Prostate gland (tissue), 2 donors: ENCODE data around the gene USP24. TPM values are rescaled to one million over a fixed set of nuclear protein-coding genes. Genes with fewer than 3 reads are reported as not detected.
"Not testable (repeated sequence)": the region's sequence is repeated elsewhere in the genome, so short reads cannot be mapped to it uniquely, and the experiment has no call there.

Source experiments
- DNase-seq: peaks from one replicate; pipeline ENCODE4 v3.0.0-alpha.2; 2019; ENCODE audit warnings: low spot score
- H3K27ac ChIP-seq, 2 donors: fragments of 200-600 bp; sonication (generic); 2 replicates each; pipeline ENCODE4 v1.5.1; 2017 to 2019
- H3K27me3 ChIP-seq: fragments of 200-600 bp; sonication (generic); replicated peaks from 2 replicates; pipeline ENCODE4 v1.5.1; 2019; ENCODE audit not compliant: insufficient read depth
- H3K36me3 ChIP-seq, 2 donors: fragments of 200-600 bp; sonication (generic); 1 replicate in 1 of 2; 2 replicates in 1 of 2; pipeline versions ENCODE4 v1.5.1 to v1.8.1; 2017 to 2019
- H3K4me1 ChIP-seq: fragments of 200-600 bp; sonication (generic); replicated peaks from 2 replicates; pipeline ENCODE4 v1.5.1; 2019
- H3K4me3 ChIP-seq, 2 donors: fragments of 200-600 bp; sonication (generic); 2 replicates each; pipeline ENCODE4 v1.5.1; 2017 to 2019
- H3K9me3 ChIP-seq: fragments of 200-600 bp; sonication (generic); 2 replicates; pipeline ENCODE4 v1.5.1; 2017
- CTCF ChIP-seq, 4 experiments: fragments of 200-600 bp in 2 of 4; fragments of 450-650 bp in 2 of 4; sonication (generic) in 2 of 4; IDR thresholded peaks; 1 replicate in 3 of 4; 2 replicates in 1 of 4; pipeline ENCODE4 v1.5.1; 2016 to 2019; ENCODE audit warnings: antibody characterized with exemption in 4 of 4, mild to moderate bottlenecking in 2 of 4, moderate library complexity in 2 of 4
- POLR2A ChIP-seq: fragments of 450-650 bp; IDR thresholded peaks from one replicate; pipeline ENCODE4 v1.6.1; 2016; ENCODE audit warnings: antibody characterized with exemption, mild to moderate bottlenecking
- POLR2AphosphoS5 ChIP-seq: sonication (generic); formaldehyde crosslinking; IDR thresholded peaks from one replicate; pipeline ENCODE4 v1.6.1; 2017; ENCODE audit warnings: antibody characterized with exemption
- WGBS: methylation state at CpG from one replicate; pipeline ENCODE4 v1.1.5; 2018; 5-methylcytosine and 5-hydroxymethylcytosine counted together
- intact Hi-C: fragments of 100-400 bp; cut with DNase I; formaldehyde crosslinking; loops from one replicate; pipeline ENCODE4 v1.14.2; 2022
- total RNA-seq, 2 donors: library from RNA; depleted of rRNA; stranded (reverse); fragments of >200 nt; gene quantifications; one replicate each; pipeline ENCODE4 v1.1.0, GENCODE V29; 2016

The USP24 gene
- total RNA-seq, 2 donors from 2014 or later = 29.7 to 44.6 TPM

GRCh38 chr1:55035904-55036303, 179.3 kb downstream of the USP24 start:
- WGBS = 75% methylated on average over 4 of the region's 4 CpGs
- no peak for DNase-seq
- intact Hi-C loops = no loop called here
- Histone ChIP-seq H3K4me3 (no peak overlapping the region), H3K4me1 (no peaks in the 10 kb centered on the region), H3K36me3 (no peaks in the 10 kb centered on the region), H3K27ac (no peak overlapping the region), H3K27me3 (peaks cover 11% of the 10 kb centered on the region), H3K9me3 (no peaks in the 10 kb centered on the region)
- TF ChIP-seq POLR2AphosphoS5 (no peak), POLR2A (no peak), CTCF (IDR thresholded peaks at IDR 0.05) (no peak)

DNA sequence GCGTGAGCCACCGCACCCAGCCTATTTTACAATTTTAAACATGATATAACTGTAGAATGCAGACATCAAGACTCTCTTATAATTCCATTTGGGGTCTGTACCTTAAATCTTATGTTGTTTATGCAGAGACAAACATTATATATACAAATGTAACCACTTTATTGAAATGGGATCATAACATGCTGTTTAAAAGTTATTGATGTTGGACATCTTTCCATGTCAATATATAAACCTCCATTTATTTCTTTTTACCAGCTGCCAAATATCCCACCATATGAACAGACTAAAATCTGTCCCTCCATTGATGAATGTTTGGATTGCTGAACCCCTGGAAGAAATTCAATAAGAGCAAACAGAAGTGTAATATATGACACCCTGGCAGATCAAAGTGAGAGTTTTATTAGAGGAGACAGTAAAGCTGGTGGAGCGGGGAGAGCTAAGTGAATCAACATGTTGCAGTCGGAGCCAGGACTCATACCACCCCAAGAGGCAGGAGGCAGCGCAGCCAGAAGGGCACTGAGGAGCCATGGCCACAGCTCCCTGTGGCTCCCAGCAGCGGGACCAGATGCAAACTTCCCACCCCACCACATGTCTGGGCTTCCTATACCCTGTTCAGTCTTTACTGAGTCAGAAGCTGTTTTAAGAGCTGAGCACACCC, 180.6 kb downstream of the USP24 start:
- TF ChIP-seq POLR2AphosphoS5 = peak; percentile 39
- no peak for TF ChIP-seq CTCF (IDR thresholded peaks at IDR 0.05)
- intact Hi-C loops = no loop called here
- Histone ChIP-seq H3K27ac (no peak overlapping the region), H3K36me3 (no peaks in the 10 kb centered on the region), H3K4me1 (no peaks in the 10 kb centered on the region), H3K9me3 (no peaks in the 10 kb centered on the region), H3K27me3 (peaks cover 5% of the 10 kb centered on the region), H3K4me3 (no peak overlapping the region)
- WGBS = 54% methylated on average over 6 of the region's 6 CpGs
- DNase-seq = no peak

GRCh38 chr1:55033265-55033614, 181.9 kb downstream of the USP24 start:
- 89% methylated on average over 7 of the region's 7 CpGs for WGBS
- TF ChIP-seq POLR2A = no peak
- no peak overlapping the region for H3K4me3 ChIP-seq
- no peaks in the 10 kb centered on the region for H3K9me3 ChIP-seq
- no peak overlapping the region for H3K27ac ChIP-seq
- DNase-seq = no peak
- no peaks in the 10 kb centered on the region for H3K27me3 ChIP-seq
- H3K36me3 ChIP-seq = no peaks in the 10 kb centered on the region
- H3K4me1 ChIP-seq = no peaks in the 10 kb centered on the region
- intact Hi-C loops = no loop called here

- H3K36me3 ChIP-seq, H3K9me3 ChIP-seq, H3K27me3 ChIP-seq, DNase-seq, intact Hi-C loops, H3K4me3 ChIP-seq, H3K27ac ChIP-seq, H3K4me1 ChIP-seq: not testable (repeated sequence)
- WGBS = 95% methylated on average over 5 of the region's 5 CpGs
Measured at GRCh38 chr1:55031098-55031497, 184.1 kb downstream of the USP24 start.

DNA sequence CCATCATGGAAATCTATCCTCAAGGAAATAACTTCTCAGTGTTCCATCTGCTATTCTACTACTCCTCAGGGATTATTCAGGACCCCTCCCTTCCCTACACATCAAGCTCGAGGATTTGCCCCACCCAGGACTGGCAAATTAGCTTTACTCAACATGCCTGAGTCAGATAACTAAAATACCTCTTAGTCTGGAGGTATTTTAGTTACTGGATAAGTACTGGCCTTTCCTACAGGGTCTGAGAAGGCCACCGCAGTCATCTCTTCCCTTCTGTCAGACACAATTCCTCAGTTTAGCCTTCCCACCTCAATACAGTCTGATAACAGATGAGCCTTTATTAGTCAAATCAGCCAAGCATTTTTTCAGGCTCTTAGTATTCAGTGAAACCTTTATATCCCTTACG, 188.5 kb downstream of the USP24 start:
- H3K9me3 ChIP-seq, H3K27me3 ChIP-seq, H3K4me1 ChIP-seq, intact Hi-C loops, H3K27ac ChIP-seq, H3K4me3 ChIP-seq, H3K36me3 ChIP-seq, DNase-seq: not testable (repeated sequence)
- WGBS = 84% methylated on average over 3 of the region's 3 CpGs

- H3K9me3 ChIP-seq, H3K27me3 ChIP-seq, H3K4me3 ChIP-seq, H3K36me3 ChIP-seq, H3K27ac ChIP-seq, intact Hi-C loops, DNase-seq, H3K4me1 ChIP-seq: not testable (repeated sequence)
- 68% methylated on average over 10 of the region's 10 CpGs for WGBS
Measured at GRCh38 chr1:55024163-55024562, 191.0 kb downstream of the USP24 start.

- DNase-seq = peak; percentile 72
- Histone ChIP-seq H3K36me3 (no peaks in the 10 kb centered on the region), H3K4me1 (no peaks in the 10 kb centered on the region), H3K4me3 (no peak overlapping the region), H3K27me3 (no peaks in the 10 kb centered on the region), H3K9me3 (no peaks in the 10 kb centered on the region), H3K27ac (no peak overlapping the region)
- intact Hi-C loops = no loop called here
- TF ChIP-seq POLR2AphosphoS5 (no peak), CTCF (IDR thresholded peaks at IDR 0.05) (peak; percentile 44 to 91 (median 69))
- 45% methylated on average over 15 of the region's 15 CpGs for WGBS
Measured at GRCh38 chr1:55021942-55022546, 193.1 kb downstream of the USP24 start.
